ENCODE data around the gene LRSAM1. TPM values are rescaled to one million over a fixed set of nuclear protein-coding genes. Genes with fewer than 3 reads are reported as not detected.

Gene LRSAM1
- total and polyA plus RNA-seq, 2 donors from 2014 or later = 15.8 to 24.6 TPM

- H3K27ac ChIP-seq (ENCODE audit: low read depth in 2 of 2, low read length in 2 of 2) = no peak overlapping the region
- H3K36me3 ChIP-seq (ENCODE audit: control insufficient read depth in 2 of 3, insufficient read depth in 3 of 3, low read length in 3 of 3) = peaks cover 2 to 16% (median 13%) of the 10 kb centered on the region in 3 donors
- TF ChIP-seq CTCF (IDR thresholded peaks at IDR 0.05; ENCODE audit: borderline replicate concordance, extremely low read depth, insufficient read depth) = no peak
- peaks cover 0 to 25% (median 3%) of the 10 kb centered on the region in 3 donors for H3K4me1 ChIP-seq (ENCODE audit: control insufficient read depth in 2 of 3, insufficient read depth in 2 of 3, low read depth in 1 of 3, low read length in 3 of 3)
- peak overlapping the region in 1 of 3 donors; percentile 91 for H3K4me3 ChIP-seq (ENCODE audit: low read length in 3 of 3)
- DNase-seq (peak in 3 of 5 donors; percentile 13 to 66 (median 58)), FAIRE-seq (no peak)
- H3K9ac ChIP-seq (ENCODE audit: low read length in 3 of 3) = peak overlapping the region in 1 of 3 donors; percentile 70
- intact Hi-C loops (cut with DNase I) = no loop called here
- no peaks in the 10 kb centered on the region for H3K9me3 ChIP-seq (ENCODE audit: control insufficient read depth in 2 of 3, insufficient read depth in 1 of 3, low read length in 3 of 3)
- H3K27me3 ChIP-seq (ENCODE audit: control insufficient read depth, insufficient read depth, low read length) = no peaks in the 10 kb centered on the region
Measured at GRCh38 chr9:127452691-127453090, 1.4 kb downstream of the LRSAM1 start.

GRCh38 chr9:127455324-127455992 lies 4.1 kb downstream of the LRSAM1 start:
- peak; percentile 21 for TF ChIP-seq CTCF (IDR thresholded peaks at IDR 0.05; ENCODE audit: borderline replicate concordance, extremely low read depth, insufficient read depth)
- no peak for FAIRE-seq
- peak in 1 of 5 donors; percentile 18 for DNase-seq
- H3K9me3 ChIP-seq (ENCODE audit: control insufficient read depth in 2 of 3, insufficient read depth in 1 of 3, low read length in 3 of 3) = no peaks in the 10 kb centered on the region
- H3K27ac ChIP-seq (ENCODE audit: low read depth in 2 of 2, low read length in 2 of 2) = no peak overlapping the region
- intact Hi-C loops (cut with DNase I) = no loop called here
- H3K36me3 ChIP-seq (ENCODE audit: control insufficient read depth in 2 of 3, insufficient read depth in 3 of 3, low read length in 3 of 3) = peaks cover 0 to 5% (median 5%) of the 10 kb centered on the region in 3 donors
- H3K9ac ChIP-seq (ENCODE audit: low read length in 3 of 3) = no peak overlapping the region
- no peak overlapping the region for H3K4me3 ChIP-seq (ENCODE audit: low read length in 3 of 3)
- H3K4me1 ChIP-seq (ENCODE audit: control insufficient read depth in 2 of 3, insufficient read depth in 2 of 3, low read depth in 1 of 3, low read length in 3 of 3) = peaks cover 0 to 8% (median 0%) of the 10 kb centered on the region in 3 donors
- H3K27me3 ChIP-seq (ENCODE audit: control insufficient read depth, insufficient read depth, low read length) = no peaks in the 10 kb centered on the region

- intact Hi-C loops (cut with DNase I) = no loop called here
Measured at GRCh38 chr9:127457191-127457878, 6.0 kb downstream of the LRSAM1 start.

More at GRCh38 chr9:127457191-127457878, 6.0 kb downstream of the LRSAM1 start:
- Histone ChIP-seq H3K4me3 (ENCODE audit: low read length in 3 of 3) (no peak overlapping the region), H3K36me3 (ENCODE audit: control insufficient read depth in 2 of 3, insufficient read depth in 3 of 3, low read length in 3 of 3) (peaks cover 2 to 17% (median 12%) of the 10 kb centered on the region in 3 donors), H3K9ac (ENCODE audit: low read length in 3 of 3) (no peak overlapping the region), H3K9me3 (ENCODE audit: control insufficient read depth in 2 of 3, insufficient read depth in 1 of 3, low read length in 3 of 3) (no peaks in the 10 kb centered on the region), H3K27me3 (ENCODE audit: control insufficient read depth, insufficient read depth, low read length) (no peaks in the 10 kb centered on the region), H3K4me1 (ENCODE audit: control insufficient read depth in 2 of 3, insufficient read depth in 2 of 3, low read depth in 1 of 3, low read length in 3 of 3) (peaks cover 0 to 4% (median 0%) of the 10 kb centered on the region in 3 donors), H3K27ac (ENCODE audit: low read depth in 2 of 2, low read length in 2 of 2) (no peak overlapping the region)
- no peak for FAIRE-seq
- DNase-seq = no peak
- no peak for TF ChIP-seq CTCF (IDR thresholded peaks at IDR 0.05; ENCODE audit: borderline replicate concordance, extremely low read depth, insufficient read depth)

Measured in kidney (tissue), 14 donors.